Measurements from ENCODE around the gene PRKCE.

The PRKCE gene

GRCh38 chr2:46101557-46102220 lies 450.2 kb downstream of the PRKCE start:
- no peak for DNase-seq

GRCh38 chr2:46106690-46107089 lies 455.2 kb downstream of the PRKCE start:
- DNase-seq = no peak

GRCh38 chr2:46114996-46115395 lies 463.5 kb downstream of the PRKCE start:
- no peak for DNase-seq

- no peak for DNase-seq
These were observed 464.7 kb downstream of the PRKCE start for GRCh38 chr2:46116150-46116549.

- DNase-seq = no peak
These were observed 465.1 kb downstream of the PRKCE start for GRCh38 chr2:46116553-46116991.

- DNase-seq = no peak
These were observed 465.9 kb downstream of the PRKCE start for GRCh38 chr2:46117379-46117778.

- no peak for DNase-seq
These were observed 466.5 kb downstream of the PRKCE start for GRCh38 chr2:46117994-46118393.

GRCh38 chr2:46118656-46119371 lies 467.3 kb downstream of the PRKCE start:
- DNase-seq = no peak

GRCh38 chr2:46119453-46119852 lies 468.0 kb downstream of the PRKCE start:
- DNase-seq = no peak

GRCh38 chr2:46120792-46121555 lies 469.5 kb downstream of the PRKCE start:
- no peak for DNase-seq

GRCh38 chr2:46122318-46122976 lies 471.0 kb downstream of the PRKCE start:
- DNase-seq = no peak

- no peak for DNase-seq
These were observed 471.5 kb downstream of the PRKCE start for GRCh38 chr2:46123013-46123412.

GRCh38 chr2:46125798-46126197 lies 474.3 kb downstream of the PRKCE start:
- no peak for DNase-seq

GRCh38 chr2:46126571-46126970 lies 475.1 kb downstream of the PRKCE start:
- no peak for DNase-seq

GRCh38 chr2:46127176-46127575 lies 475.7 kb downstream of the PRKCE start:
- no peak for DNase-seq

GRCh38 chr2:46130511-46130910 lies 479.0 kb downstream of the PRKCE start:
- no peak for DNase-seq

GRCh38 chr2:46132996-46133395 lies 481.5 kb downstream of the PRKCE start:
- DNase-seq = no peak

GRCh38 chr2:46134531-46135227 lies 483.2 kb downstream of the PRKCE start:
- no peak for DNase-seq

- no peak for DNase-seq
These were observed 483.9 kb downstream of the PRKCE start for GRCh38 chr2:46135228-46135855.

GRCh38 chr2:46135958-46136357 lies 484.5 kb downstream of the PRKCE start:
- DNase-seq = no peak

GRCh38 chr2:46136481-46136880 lies 485.0 kb downstream of the PRKCE start:
- no peak for DNase-seq

GRCh38 chr2:46136953-46137352 lies 485.5 kb downstream of the PRKCE start:
- no peak for DNase-seq

All from GF-D8 (cell line).